GM19372 (cell line): ENCODE data around the gene TMEM135.
"Not testable (repeated sequence)": the region's sequence is repeated elsewhere in the genome, so short reads cannot be mapped to it uniquely, and the experiment has no call there.

Experiments used
- ATAC-seq: cut with Tn5 transposase; IDR thresholded peaks from one replicate; pipeline ENCODE4 v1.9.1; 2021; ENCODE audit warnings: mild to moderate bottlenecking, low read depth, moderate library complexity; ENCODE audit not compliant: unreplicated experiment

The TMEM135 gene

GRCh38 chr11:87020336-87020735, 17.4 kb upstream of the TMEM135 start:
- ATAC-seq = no peak

- no peak for ATAC-seq
These were observed 16.9 kb upstream of the TMEM135 start for GRCh38 chr11:87020764-87021365.

GRCh38 chr11:87022254-87022653, 15.5 kb upstream of the TMEM135 start:
- no peak for ATAC-seq

- no peak for ATAC-seq
These were observed 15.0 kb upstream of the TMEM135 start for GRCh38 chr11:87022738-87023137.

GRCh38 chr11:87026415-87026814, 11.3 kb upstream of the TMEM135 start:
- ATAC-seq = not testable (repeated sequence)

GRCh38 chr11:87030458-87031054, 7.2 kb upstream of the TMEM135 start:
- no peak for ATAC-seq

- no peak for ATAC-seq
These were observed 6.1 kb upstream of the TMEM135 start for GRCh38 chr11:87031433-87032170.

- ATAC-seq = no peak
These were observed 4.2 kb upstream of the TMEM135 start for GRCh38 chr11:87033561-87033960.

GRCh38 chr11:87035976-87036583, 1.7 kb upstream of the TMEM135 start:
- no peak for ATAC-seq

- ATAC-seq = peak; percentile 4
These were observed 831 bp upstream of the TMEM135 start for GRCh38 chr11:87036756-87037449.

GRCh38 chr11:87038235-87038977, 672 bp downstream of the TMEM135 start:
- ATAC-seq = no peak

- ATAC-seq = no peak
These were observed 1.6 kb downstream of the TMEM135 start for GRCh38 chr11:87039371-87039770.

GRCh38 chr11:87043894-87044293, 6.2 kb downstream of the TMEM135 start:
- ATAC-seq = no peak

- ATAC-seq = no peak
These were observed 9.1 kb downstream of the TMEM135 start for GRCh38 chr11:87046824-87047223.

- no peak for ATAC-seq
These were observed 18.4 kb downstream of the TMEM135 start for GRCh38 chr11:87056091-87056490.

GRCh38 chr11:87057749-87058148, 20.0 kb downstream of the TMEM135 start:
- no peak for ATAC-seq

- no peak for ATAC-seq
These were observed 22.1 kb downstream of the TMEM135 start for GRCh38 chr11:87059596-87060390.

GRCh38 chr11:87061766-87062165, 24.0 kb downstream of the TMEM135 start:
- ATAC-seq = no peak

GRCh38 chr11:87063982-87064381, 26.2 kb downstream of the TMEM135 start:
- ATAC-seq = no peak
